Gastroesophageal sphincter (tissue), 3 donors: ENCODE measurements around the gene TNIP1.

Source experiments
- CTCF ChIP-seq, 4 experiments: fragments of 200-600 bp in 2 of 4; fragments of 450-650 bp in 2 of 4; sonication (generic) in 1 of 4; IDR thresholded peaks; one replicate each; pipeline ENCODE4 v1.5.1; 2017 to 2019; ENCODE audit warnings: antibody characterized with exemption in 4 of 4, mild to moderate bottlenecking in 2 of 4, moderate library complexity in 2 of 4
- POLR2AphosphoS5 ChIP-seq: sonication (generic); formaldehyde crosslinking; IDR thresholded peaks from one replicate; pipeline ENCODE4 v1.6.1; 2017; ENCODE audit warnings: antibody characterized with exemption

DNA sequence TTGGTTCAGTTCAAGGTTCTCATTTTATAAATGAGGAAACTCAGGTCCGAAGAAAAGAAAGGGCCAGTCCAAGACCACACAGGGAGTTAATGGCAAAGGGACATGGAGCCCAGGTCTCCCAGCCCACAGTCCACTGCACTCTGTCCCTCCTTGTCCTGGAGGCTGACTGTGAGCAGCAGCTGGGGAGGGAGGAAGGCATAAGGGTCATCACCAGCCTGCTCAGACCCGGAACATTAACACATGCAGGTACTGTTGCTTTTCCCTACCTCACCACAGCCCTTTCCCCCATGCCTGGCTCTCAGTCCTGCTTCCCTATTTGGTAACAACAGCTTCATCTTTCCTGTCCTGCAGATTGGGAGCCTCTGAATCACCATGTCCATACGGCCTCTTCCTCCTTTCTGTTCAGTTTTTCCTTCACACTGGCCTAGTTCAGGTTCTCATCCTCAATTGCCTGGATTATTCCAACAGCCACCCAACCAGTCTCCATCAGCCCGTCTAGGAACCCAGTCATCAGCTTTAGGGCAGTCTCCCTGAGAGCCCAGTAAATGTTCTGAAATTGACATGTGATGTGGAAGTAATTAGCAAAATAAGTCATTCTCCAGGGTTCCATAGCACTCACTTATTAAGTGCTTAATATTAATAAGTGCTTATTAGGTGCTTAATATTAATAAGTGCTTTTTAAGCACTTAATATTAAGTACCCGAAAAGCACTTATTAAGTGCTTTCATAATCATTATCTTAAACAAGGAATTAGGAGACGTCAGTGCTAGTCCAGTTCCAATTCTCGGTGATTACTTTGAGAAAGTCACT is 56.2 kb downstream of the TNIP1 start:
- TF ChIP-seq CTCF (IDR thresholded peaks at IDR 0.05) = no peak
- peak; percentile 47 for TF ChIP-seq POLR2AphosphoS5
